PC-9 (cell line): ENCODE data around the gene ST6GALNAC6.

Experiments
- CTCF ChIP-seq: fragments of 200-600 bp; sonication (generic); conservative IDR thresholded peaks from 2 replicates; pipeline ENCODE4 v1.6.1; 2017; ENCODE audit warnings: mixed run types, antibody characterized with exemption, mild to moderate bottlenecking, moderate library complexity
- EZH2 ChIP-seq: fragments of 200-600 bp; sonication (generic); IDR thresholded peaks from 2 replicates; pipeline ENCODE4 v1.8.0; 2017; ENCODE audit warnings: antibody characterized with exemption, low read depth

- TF ChIP-seq CTCF (no peak), EZH2 (no peak)
Measured at GRCh38 chr9:127854960-127855359, 44.4 kb downstream of the ST6GALNAC6 start.
